GM13976 (cell line): ENCODE results near the gene MCTP1.
A peak's percentile ranks its signal among the peaks of the same experiment; 100 is the strongest.

Source experiments
- DNase-seq: peaks from one replicate; pipeline ENCODE4 v3.0.0; 2012; ENCODE audit warnings: low spot score
- CTCF ChIP-seq: IDR thresholded peaks from 2 replicates; pipeline ENCODE4 v1.5.1; 2012; ENCODE audit warnings: borderline replicate concordance, mild to moderate bottlenecking; ENCODE audit not compliant: insufficient read depth; ENCODE audit errors: extremely low read depth, missing control alignments, control extremely low read depth
- in situ Hi-C: fragments of 300-500 bp; cut with MboI; formaldehyde crosslinking; loops from one replicate; pipeline ENCODE4 v1.12.0; 2022; ENCODE audit warnings: low sequenced_read_pairs, mixed read lengths, inconsistent platforms; ENCODE audit not compliant: unreplicated experiment

Gene MCTP1

GRCh38 chr5:95256991-95257390 lies 27.9 kb downstream of the MCTP1 start:
- no peak for DNase-seq
- TF ChIP-seq CTCF, result no peak
- in situ Hi-C loops, result no loop called here

DNA sequence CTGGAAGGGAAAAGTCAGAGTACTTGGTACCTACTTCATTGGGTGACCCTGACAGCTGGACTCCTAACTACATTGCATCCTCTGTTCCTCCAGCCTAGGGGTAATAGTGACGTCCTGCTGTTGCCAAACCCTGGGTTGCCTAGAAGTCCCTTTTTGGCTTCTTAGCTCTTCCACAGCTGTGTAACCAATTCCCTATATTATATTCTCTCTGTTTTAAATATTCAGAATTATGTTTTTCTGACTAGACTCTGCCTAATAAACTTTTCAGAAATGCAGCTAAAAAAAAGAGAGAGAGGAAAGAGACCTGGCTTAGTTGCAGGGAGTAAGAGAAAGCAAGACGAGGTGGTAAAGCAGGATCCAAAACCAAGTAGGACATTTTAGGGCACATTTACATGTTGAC lies 28.4 kb downstream of the MCTP1 start:
- no peak for DNase-seq

DNA sequence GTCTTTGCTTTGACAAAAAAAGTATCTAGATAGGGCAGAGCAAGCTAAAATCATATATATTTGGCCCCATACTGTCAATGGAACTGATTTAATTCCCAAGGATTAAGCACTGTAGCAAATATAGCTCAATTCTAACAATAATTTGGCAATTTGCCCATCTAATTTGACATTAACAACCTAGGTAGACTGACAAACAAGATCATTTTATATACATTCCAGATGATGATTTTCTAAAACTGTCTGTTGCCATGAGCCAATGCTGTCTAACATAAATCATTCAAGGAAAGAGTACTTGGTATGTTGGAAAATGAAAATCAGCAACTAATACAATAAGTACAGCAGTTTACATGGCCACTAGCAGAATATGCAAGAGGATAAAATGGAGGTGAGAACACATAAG lies 32.1 kb downstream of the MCTP1 start:
- TF ChIP-seq CTCF, result no peak
- no peak for DNase-seq
- in situ Hi-C loops, result no loop called here

More for the DNA sequence above, 28.4 kb downstream of the MCTP1 start:
- TF ChIP-seq CTCF, result no peak
- in situ Hi-C loops, result no loop called here

DNA sequence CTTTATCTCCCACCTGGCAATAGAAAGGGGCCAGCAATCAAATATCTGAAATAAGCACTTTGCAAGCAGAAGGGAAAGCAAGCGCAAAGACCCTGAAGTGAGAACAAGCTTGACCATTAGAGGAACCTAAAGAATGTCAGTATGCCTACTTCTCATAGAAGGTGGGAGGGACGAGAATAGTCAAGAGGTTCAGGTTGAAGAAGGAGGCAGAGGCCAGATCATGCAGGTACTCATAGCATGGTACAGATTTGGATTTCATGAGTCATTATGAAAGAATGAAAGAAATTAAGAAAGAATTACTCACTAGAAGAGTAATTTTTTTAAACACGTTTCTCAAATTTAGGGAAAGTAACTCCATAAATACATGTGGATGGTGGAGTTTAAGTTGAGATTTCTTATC lies 33.7 kb downstream of the MCTP1 start:
- TF ChIP-seq CTCF, result no peak
- in situ Hi-C loops, result no loop called here
- no peak for DNase-seq

GRCh38 chr5:95244479-95244878 lies 40.4 kb downstream of the MCTP1 start:
- DNase-seq, result no peak
- in situ Hi-C loops, result no loop called here
- TF ChIP-seq CTCF, result no peak

- in situ Hi-C loops, result no loop called here
- DNase-seq, result peak; percentile 58
- no peak for TF ChIP-seq CTCF
Measured at GRCh38 chr5:95241635-95242034, 43.3 kb downstream of the MCTP1 start.

GRCh38 chr5:95241161-95241560 lies 43.7 kb downstream of the MCTP1 start:
- in situ Hi-C loops, result no loop called here
- no peak for TF ChIP-seq CTCF
- no peak for DNase-seq
